IPS DF 6.9 (cell line): Measurements from ENCODE around the gene RIMBP2.

Experiments used
- DNase-seq: peaks from one replicate; pipeline ENCODE4 v3.0.0-alpha.2; 2013; ENCODE audit warnings: low read depth, low spot score
- H3K27ac ChIP-seq: one replicate; pipeline ENCODE4 v1.5.1; 2013; ENCODE audit warnings: low read length, control low read depth
- H3K27me3 ChIP-seq: 2 replicates; pipeline ENCODE4 v1.6.1; 2013; ENCODE audit warnings: mild to moderate bottlenecking, low read length; ENCODE audit not compliant: control insufficient read depth, insufficient read depth
- H3K36me3 ChIP-seq: 2 replicates; pipeline ENCODE4 v1.6.1; 2013; ENCODE audit warnings: low read length; ENCODE audit not compliant: control insufficient read depth, insufficient read depth
- H3K4me1 ChIP-seq: 2 replicates; pipeline ENCODE4 v1.6.1; 2013; ENCODE audit warnings: low read length; ENCODE audit not compliant: control insufficient read depth, insufficient read depth
- H3K4me3 ChIP-seq: 2 replicates; pipeline ENCODE4 v1.5.1; 2013; ENCODE audit warnings: mild to moderate bottlenecking, low read length
- H3K9me3 ChIP-seq: 2 replicates; pipeline ENCODE4 v1.6.1; 2013; ENCODE audit warnings: low read length, inconsistent platforms; ENCODE audit not compliant: control insufficient read depth, insufficient read depth
- WGBS: extraction: QIAGEN DNeasy Blood & Tissue Kit; methylation state at CpG from one replicate; pipeline ENCODE4 v1.1.7; 2013; ENCODE audit warnings: mixed read lengths, missing lambda C conversion rate; ENCODE audit not compliant: insufficient read length, insufficient coverage; 5-methylcytosine and 5-hydroxymethylcytosine counted together

RIMBP2 gene

DNA sequence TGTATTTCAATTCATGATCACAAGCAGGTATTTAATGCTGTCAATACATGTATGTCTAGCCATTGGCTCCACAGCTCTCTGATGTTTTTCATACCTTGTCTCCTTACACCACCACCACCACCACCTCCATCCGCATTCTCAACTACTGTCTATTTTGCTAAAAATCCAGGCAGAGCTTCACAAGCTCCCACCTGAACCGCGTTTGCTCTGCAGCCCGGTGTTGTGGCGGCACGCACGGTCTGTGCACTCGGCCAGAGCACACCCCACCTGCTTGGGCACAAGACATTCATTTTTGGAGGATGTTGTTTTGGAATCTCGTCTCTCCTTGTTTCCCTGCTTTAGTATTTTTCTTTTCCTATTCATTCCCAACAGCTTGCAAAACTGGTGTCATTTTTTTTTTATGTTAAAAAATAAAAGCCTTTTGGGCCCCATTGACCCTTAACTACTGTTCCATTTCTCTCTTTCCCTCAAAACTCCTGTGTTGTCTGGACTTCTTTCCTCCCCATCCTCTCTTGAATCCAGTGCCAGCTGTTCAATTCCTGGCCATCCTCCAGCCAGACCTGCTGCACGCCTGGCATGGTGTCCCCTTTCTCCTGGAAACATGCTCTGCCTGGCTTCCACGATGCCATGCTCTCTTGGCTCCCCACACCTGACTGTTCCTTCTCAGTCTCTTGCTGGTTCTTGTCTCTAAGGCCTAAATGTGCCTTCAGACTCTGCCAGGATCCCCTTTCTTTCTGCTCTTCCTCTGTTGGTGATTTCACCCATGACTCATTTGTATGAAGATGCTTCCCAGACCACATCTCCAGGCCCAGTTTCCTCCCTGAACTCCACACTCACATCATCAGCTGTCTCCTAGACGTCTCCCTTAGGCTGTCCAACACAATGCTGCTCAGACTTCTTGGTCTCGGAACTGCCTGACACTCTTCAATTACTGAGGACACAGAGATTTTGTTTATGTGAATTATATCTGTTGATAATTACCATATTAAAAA is 340.5 kb downstream of the RIMBP2 start:
- H3K27ac ChIP-seq = no peak overlapping the region
- no peaks in the 10 kb centered on the region for H3K36me3 ChIP-seq
- DNase-seq = no peak
- H3K4me3 ChIP-seq = no peak overlapping the region
- H3K9me3 ChIP-seq = peaks cover 17% of the 10 kb centered on the region
- H3K4me1 ChIP-seq = no peaks in the 10 kb centered on the region
- WGBS = no CpG with 5 or more reads among the region's 13 CpGs
- no peaks in the 10 kb centered on the region for H3K27me3 ChIP-seq

DNA sequence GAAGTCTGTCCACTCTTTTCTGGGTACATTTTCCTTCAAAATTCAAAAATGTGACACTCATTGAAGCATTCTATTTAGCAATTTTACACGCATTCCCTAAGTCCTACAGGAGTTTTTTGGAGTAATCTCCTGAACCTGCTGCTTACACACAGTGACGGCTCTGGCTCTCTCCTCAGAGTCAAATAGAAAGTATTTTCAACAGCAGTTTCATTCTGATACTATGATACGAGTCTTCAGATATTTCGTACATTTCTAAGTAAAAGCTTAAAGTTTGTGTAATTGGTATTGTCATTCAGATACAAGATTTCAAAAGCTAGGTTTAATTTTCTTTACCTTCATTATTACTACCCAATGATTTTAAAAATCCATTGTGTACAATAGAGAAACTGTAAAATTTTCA is 342.0 kb downstream of the RIMBP2 start:
- Histone ChIP-seq H3K36me3 (no peaks in the 10 kb centered on the region), H3K4me1 (no peaks in the 10 kb centered on the region), H3K4me3 (no peak overlapping the region), H3K27ac (no peak overlapping the region), H3K9me3 (peaks cover 17% of the 10 kb centered on the region), H3K27me3 (no peaks in the 10 kb centered on the region)
- no CpG with 5 or more reads among the region's 4 CpGs for WGBS
- DNase-seq = no peak

DNA sequence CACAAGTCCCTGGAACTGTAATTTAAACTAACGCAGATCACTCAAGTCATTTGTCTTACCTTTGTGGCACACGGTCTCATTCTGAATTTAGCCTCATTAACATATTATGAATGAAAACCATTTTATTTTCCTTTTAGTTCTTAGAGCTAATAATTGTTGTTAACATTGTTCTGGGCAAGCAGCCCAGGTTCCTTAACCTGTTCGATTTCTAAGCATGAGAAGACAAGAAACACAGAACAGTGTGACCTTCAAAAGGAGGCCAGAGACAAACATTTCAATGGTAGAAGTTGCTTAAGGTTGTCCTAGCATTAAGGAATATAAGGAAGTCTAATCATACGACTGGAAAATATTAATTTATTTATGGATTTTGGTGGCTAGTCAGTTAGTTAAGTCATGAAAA is 343.2 kb downstream of the RIMBP2 start:
- Histone ChIP-seq H3K27me3 (no peaks in the 10 kb centered on the region), H3K36me3 (no peaks in the 10 kb centered on the region), H3K4me1 (no peaks in the 10 kb centered on the region), H3K9me3 (peaks cover 15% of the 10 kb centered on the region), H3K4me3 (no peak overlapping the region), H3K27ac (no peak overlapping the region)
- WGBS = no CpG with 5 or more reads among the region's 4 CpGs
- no peak for DNase-seq

DNA sequence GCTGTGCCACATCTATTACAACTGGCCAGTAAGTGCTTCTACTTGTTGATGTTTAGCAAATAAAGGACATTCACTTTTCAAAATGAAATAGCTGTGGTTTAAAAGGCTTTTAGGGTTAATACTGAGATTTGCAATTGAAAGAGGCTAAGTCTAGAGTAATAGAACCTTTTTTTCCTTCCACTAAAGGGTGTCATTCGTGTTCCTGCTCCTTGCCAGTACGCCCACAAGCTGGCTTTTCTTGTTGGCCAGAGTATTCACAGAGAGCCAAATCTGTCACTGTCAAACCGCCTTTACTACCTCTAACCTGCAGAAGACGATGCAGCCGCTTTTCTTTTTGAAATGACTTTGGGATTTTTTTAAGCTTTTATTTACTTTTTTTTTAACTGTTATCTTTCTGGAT is 344.8 kb downstream of the RIMBP2 start:
- H3K27ac ChIP-seq = no peak overlapping the region
- H3K9me3 ChIP-seq = peaks cover 8% of the 10 kb centered on the region
- WGBS = no CpG with 5 or more reads among the region's 5 CpGs
- no peaks in the 10 kb centered on the region for H3K4me1 ChIP-seq
- no peak overlapping the region for H3K4me3 ChIP-seq
- no peak for DNase-seq
- no peaks in the 10 kb centered on the region for H3K36me3 ChIP-seq
- H3K27me3 ChIP-seq = no peaks in the 10 kb centered on the region

DNA sequence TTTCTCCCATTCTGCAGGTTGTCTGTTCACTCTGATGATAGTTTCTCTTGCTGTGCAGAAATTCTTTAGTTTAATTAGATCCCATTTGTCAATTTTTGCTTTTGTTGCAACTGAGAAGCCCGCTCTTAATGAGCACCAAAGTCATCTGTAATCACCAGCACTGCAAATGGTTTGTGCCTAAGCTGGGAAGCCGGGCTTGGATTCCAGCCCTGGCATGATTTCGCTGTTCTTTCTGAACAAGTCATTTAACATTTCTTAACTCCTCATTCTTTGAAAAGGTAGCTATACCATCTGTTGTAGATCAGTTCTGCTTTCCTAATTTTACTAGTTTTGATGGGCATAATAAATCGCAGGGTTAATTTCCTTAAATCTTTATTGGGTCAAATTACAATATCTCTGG is 346.3 kb downstream of the RIMBP2 start:
- H3K9me3 ChIP-seq = peaks cover 10% of the 10 kb centered on the region
- H3K27me3 ChIP-seq = no peaks in the 10 kb centered on the region
- H3K27ac ChIP-seq = no peak overlapping the region
- no CpG with 5 or more reads among the region's 4 CpGs for whole genome bisulfite sequencing
- no peak for DNase-seq
- no peak overlapping the region for H3K4me3 ChIP-seq
- no peaks in the 10 kb centered on the region for H3K4me1 ChIP-seq
- H3K36me3 ChIP-seq = no peaks in the 10 kb centered on the region

DNA sequence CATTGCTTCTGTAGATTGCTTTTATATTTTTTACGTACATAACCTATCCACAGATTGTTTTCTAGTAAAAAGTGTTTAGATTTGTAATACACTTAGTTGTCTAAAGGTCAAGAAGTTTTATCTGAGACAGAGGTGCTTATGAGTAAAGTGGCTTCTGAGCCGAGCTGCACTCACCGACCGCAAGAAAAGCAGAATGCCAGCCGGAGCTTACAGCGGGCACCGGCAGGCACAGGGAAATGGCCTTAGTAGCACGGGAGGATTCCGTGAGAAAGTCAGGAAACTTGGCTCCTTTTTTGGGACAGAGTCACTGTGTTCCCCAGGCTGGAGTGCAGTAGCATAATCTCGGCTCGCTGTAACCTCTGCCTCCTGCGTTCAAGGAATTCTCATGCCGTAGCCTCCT is 348.6 kb downstream of the RIMBP2 start:
- H3K27ac ChIP-seq = no peak overlapping the region
- peaks cover 12% of the 10 kb centered on the region for H3K9me3 ChIP-seq
- DNase-seq = no peak
- no CpG with 5 or more reads among the region's 13 CpGs for WGBS
- H3K36me3 ChIP-seq = no peaks in the 10 kb centered on the region
- no peaks in the 10 kb centered on the region for H3K4me1 ChIP-seq
- no peaks in the 10 kb centered on the region for H3K27me3 ChIP-seq
- no peak overlapping the region for H3K4me3 ChIP-seq

DNA sequence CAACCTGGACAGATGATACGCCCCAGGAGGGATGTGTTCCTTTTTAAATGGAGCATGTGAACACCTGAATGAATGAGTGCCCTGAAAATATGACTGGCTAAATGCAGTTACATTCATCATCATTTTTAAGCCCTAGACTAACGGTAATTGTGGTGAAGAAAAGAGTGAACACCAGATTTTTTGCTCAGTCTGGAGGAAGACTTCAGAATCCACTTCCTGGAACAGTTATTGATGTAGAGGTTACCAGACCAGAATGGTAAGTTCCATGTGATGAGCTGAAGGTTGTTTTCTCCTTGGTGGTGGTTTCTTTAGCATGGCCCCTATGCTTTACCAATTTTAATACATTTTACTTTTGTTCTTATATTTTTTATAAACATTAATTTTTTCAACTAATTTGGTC is 349.1 kb downstream of the RIMBP2 start:
- no peaks in the 10 kb centered on the region for H3K27me3 ChIP-seq
- no CpG with 5 or more reads among the region's 2 CpGs for WGBS
- H3K4me1 ChIP-seq = no peaks in the 10 kb centered on the region
- no peak overlapping the region for H3K4me3 ChIP-seq
- no peak overlapping the region for H3K27ac ChIP-seq
- H3K9me3 ChIP-seq = peaks cover 12% of the 10 kb centered on the region
- no peak for DNase-seq
- H3K36me3 ChIP-seq = no peaks in the 10 kb centered on the region

DNA sequence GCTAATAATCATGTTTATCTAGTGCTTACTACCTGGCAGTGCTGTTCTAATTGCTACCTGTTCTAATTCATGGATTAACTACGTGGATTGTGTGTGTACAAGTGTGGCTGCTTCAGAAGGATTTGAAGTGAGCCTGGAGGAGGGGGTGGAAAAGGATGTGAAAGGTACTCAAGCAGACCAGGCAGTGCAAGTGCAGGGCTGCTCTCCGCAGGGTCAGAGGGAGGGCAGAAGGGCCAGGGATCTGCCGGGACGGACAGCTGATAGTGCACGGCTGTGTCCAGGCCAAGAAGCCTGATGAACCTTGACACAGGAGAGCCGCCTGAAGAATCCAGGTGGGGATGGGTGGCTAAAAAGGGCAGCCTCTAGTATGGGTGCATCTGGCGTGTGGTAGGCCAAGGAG is 349.9 kb downstream of the RIMBP2 start:
- no peaks in the 10 kb centered on the region for H3K4me1 ChIP-seq
- peaks cover 14% of the 10 kb centered on the region for H3K9me3 ChIP-seq
- no peak overlapping the region for H3K27ac ChIP-seq
- H3K27me3 ChIP-seq = no peaks in the 10 kb centered on the region
- no peaks in the 10 kb centered on the region for H3K36me3 ChIP-seq
- DNase-seq = no peak
- WGBS = no CpG with 5 or more reads among the region's 7 CpGs
- no peak overlapping the region for H3K4me3 ChIP-seq

DNA sequence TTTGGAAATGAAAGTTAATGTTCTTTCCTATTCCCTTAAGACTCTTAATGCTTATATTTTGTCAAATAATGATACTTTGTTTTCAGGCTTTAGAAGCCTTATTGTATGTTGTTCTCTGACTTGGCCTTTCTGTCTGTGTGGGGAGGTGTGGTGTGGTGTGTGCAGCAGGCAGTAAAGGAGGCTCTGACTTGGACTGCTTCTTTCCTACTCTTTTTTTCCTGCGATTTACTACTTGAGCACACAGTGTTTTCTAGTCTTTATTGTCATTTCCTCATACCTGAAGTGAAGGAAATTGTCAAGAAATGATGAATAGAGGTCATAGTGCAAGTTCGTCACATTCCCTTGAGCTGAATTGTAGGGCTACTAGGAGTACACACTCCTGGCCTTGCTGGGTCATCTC is 351.5 kb downstream of the RIMBP2 start:
- Histone ChIP-seq H3K4me1 (no peaks in the 10 kb centered on the region), H3K4me3 (no peak overlapping the region), H3K36me3 (no peaks in the 10 kb centered on the region), H3K9me3 (peaks cover 14% of the 10 kb centered on the region), H3K27me3 (no peaks in the 10 kb centered on the region), H3K27ac (no peak overlapping the region)
- DNase-seq = no peak
- WGBS = no CpG with 5 or more reads among the region's 2 CpGs

DNA sequence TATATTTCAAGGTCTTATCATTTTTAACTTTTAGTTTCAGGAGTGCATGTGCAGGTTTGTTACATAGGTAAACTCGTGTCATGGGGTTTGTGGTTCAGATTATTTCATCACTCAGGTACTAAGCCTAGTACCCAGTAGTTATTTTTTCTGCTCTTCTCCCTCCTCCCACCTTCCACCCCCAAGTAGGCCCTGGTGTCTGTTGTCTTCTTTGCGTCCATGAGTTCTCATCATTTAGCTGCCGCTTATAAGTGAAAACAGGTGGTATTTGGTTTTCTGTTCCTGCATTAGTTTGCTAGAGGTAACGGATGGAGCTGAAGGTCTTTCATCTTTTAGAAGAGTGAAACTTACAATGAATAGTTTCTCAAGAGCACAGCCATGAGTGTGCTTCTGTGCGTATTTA is 354.0 kb downstream of the RIMBP2 start:
- Histone ChIP-seq H3K4me3 (no peak overlapping the region), H3K4me1 (no peaks in the 10 kb centered on the region), H3K9me3 (peaks cover 15% of the 10 kb centered on the region), H3K36me3 (no peaks in the 10 kb centered on the region), H3K27me3 (no peaks in the 10 kb centered on the region), H3K27ac (no peak overlapping the region)
- DNase-seq = no peak
- no CpG with 5 or more reads among the region's 5 CpGs for WGBS
